ENCODE data around the gene NBPF12. TPM values are rescaled to one million over a fixed set of nuclear protein-coding genes. Genes with fewer than 3 reads are reported as not detected.
"Not testable (repeated sequence)": the region's sequence is repeated elsewhere in the genome, so short reads cannot be mapped to it uniquely, and the experiment has no call there.

The NBPF12 gene
- 1 to 10 TPM; 3.8 to 4.8 TPM for total RNA-seq
- long read RNA-seq, partial matches to known transcripts, result 1 of 2 reads
- long read RNA-seq, other reads (novel, unspliced or antisense), result 1 of 2 reads

- peak; percentile 84 for DNase-seq
- intact Hi-C loops (cut with DNase I), result not testable (repeated sequence)
- ATAC-seq, result peak; percentile 98 to 99
Observed at GRCh38 chr1:146938242-146938902, at the start of gene NBPF12. TSS of gene NBPF12 (plus strand) at chr1:146938324. CDS start at chr1:146960144, 21,820 bp downstream.

- ATAC-seq, result peak in 1 of 2 donors; percentile 39
- intact Hi-C loops (cut with DNase I); DNase-seq: not testable (repeated sequence)
Observed at GRCh38 chr1:146891355-146891754, 46.8 kb upstream of the NBPF12 start.

- ATAC-seq; intact Hi-C loops (cut with DNase I); DNase-seq: not testable (repeated sequence)
Observed at GRCh38 chr1:146892331-146892730, 45.8 kb upstream of the NBPF12 start.

- intact Hi-C loops (cut with DNase I); ATAC-seq: not testable (repeated sequence)
Observed at GRCh38 chr1:146907565-146908261, 30.4 kb upstream of the NBPF12 start.

GRCh38 chr1:146912975-146913374 lies 25.1 kb upstream of the NBPF12 start:
- intact Hi-C loops (cut with DNase I); DNase-seq; ATAC-seq: not testable (repeated sequence)

More at GRCh38 chr1:146907565-146908261, 30.4 kb upstream of the NBPF12 start:
- DNase-seq, result not testable (repeated sequence)

GRCh38 chr1:146920811-146921210 lies 17.3 kb upstream of the NBPF12 start:
- ATAC-seq; DNase-seq; intact Hi-C loops (cut with DNase I): not testable (repeated sequence)

GRCh38 chr1:146922614-146923013 lies 15.5 kb upstream of the NBPF12 start:
- intact Hi-C loops (cut with DNase I); DNase-seq; ATAC-seq: not testable (repeated sequence)

- intact Hi-C loops (cut with DNase I); ATAC-seq; DNase-seq: not testable (repeated sequence)
Observed at GRCh38 chr1:146924106-146924505, 14.0 kb upstream of the NBPF12 start.

GRCh38 chr1:146926413-146926812 lies 11.7 kb upstream of the NBPF12 start:
- ATAC-seq; DNase-seq; intact Hi-C loops (cut with DNase I): not testable (repeated sequence)

- ATAC-seq; DNase-seq; intact Hi-C loops (cut with DNase I): not testable (repeated sequence)
Observed at GRCh38 chr1:146930225-146930624, 7.9 kb upstream of the NBPF12 start.

- ATAC-seq; intact Hi-C loops (cut with DNase I): not testable (repeated sequence)
Observed at GRCh38 chr1:146934390-146935223, 3.5 kb upstream of the NBPF12 start.

GRCh38 chr1:146937462-146937861 lies 662 bp upstream of the NBPF12 start:
- ATAC-seq; DNase-seq; intact Hi-C loops (cut with DNase I): not testable (repeated sequence)

More at GRCh38 chr1:146934390-146935223, 3.5 kb upstream of the NBPF12 start:
- not testable (repeated sequence) for DNase-seq

- DNase-seq, result peak; percentile 23
- intact Hi-C loops (cut with DNase I), result not testable (repeated sequence)
- ATAC-seq, result peak; percentile 59 to 75
Observed at GRCh38 chr1:146938927-146939786, 1.0 kb downstream of the NBPF12 start.

- intact Hi-C loops (cut with DNase I); ATAC-seq; DNase-seq: not testable (repeated sequence)
Observed at GRCh38 chr1:146940293-146940692, 2.2 kb downstream of the NBPF12 start.

GRCh38 chr1:146943342-146943886 lies 5.3 kb downstream of the NBPF12 start:
- DNase-seq; ATAC-seq; intact Hi-C loops (cut with DNase I): not testable (repeated sequence)

- DNase-seq; intact Hi-C loops (cut with DNase I); ATAC-seq: not testable (repeated sequence)
Observed at GRCh38 chr1:146948127-146948526, 10.0 kb downstream of the NBPF12 start.

- intact Hi-C loops (cut with DNase I); DNase-seq; ATAC-seq: not testable (repeated sequence)
Observed at GRCh38 chr1:146964340-146964739, 26.2 kb downstream of the NBPF12 start.

GRCh38 chr1:146966351-146966750 lies 28.2 kb downstream of the NBPF12 start:
- intact Hi-C loops (cut with DNase I); DNase-seq; ATAC-seq: not testable (repeated sequence)
